Osteocyte (in vitro differentiated cells): ENCODE data around the gene SETD7. TPM values are rescaled to one million over a fixed set of nuclear protein-coding genes. Genes with fewer than 3 reads are reported as not detected.
A peak's percentile ranks its signal among the peaks of the same experiment; 100 is the strongest.
"Not testable (repeated sequence)": the region's sequence is repeated elsewhere in the genome, so short reads cannot be mapped to it uniquely, and the experiment has no call there.

Experiments used
- DNase-seq: peaks from one replicate; pipeline ENCODE4 v3.0.0; 2021; ENCODE audit warnings: mixed read lengths; ENCODE audit not compliant: unreplicated experiment; ENCODE audit errors: extremely low spot score
- H3K27ac Mint-ChIP-seq: one replicate; pipeline ENCODE4 v1.8.0; 2021; ENCODE audit warnings: mild to moderate bottlenecking, mixed read lengths; ENCODE audit not compliant: unreplicated experiment
- H3K27me3 Mint-ChIP-seq: one replicate; pipeline ENCODE4 v1.8.0; 2021; ENCODE audit warnings: mixed read lengths; ENCODE audit not compliant: unreplicated experiment
- H3K36me3 Mint-ChIP-seq: one replicate; pipeline ENCODE4 v1.8.0; 2021; ENCODE audit warnings: mixed read lengths; ENCODE audit not compliant: unreplicated experiment
- H3K4me1 Mint-ChIP-seq: one replicate; pipeline ENCODE4 v1.8.0; 2021; ENCODE audit warnings: mixed read lengths; ENCODE audit not compliant: unreplicated experiment
- H3K4me3 Mint-ChIP-seq: one replicate; pipeline ENCODE4 v1.8.0; 2021; ENCODE audit warnings: mild to moderate bottlenecking, moderate library complexity, mixed read lengths; ENCODE audit not compliant: unreplicated experiment
- H3K9me3 Mint-ChIP-seq: one replicate; pipeline ENCODE4 v1.8.0; 2021; ENCODE audit warnings: mixed read lengths; ENCODE audit not compliant: unreplicated experiment
- total RNA-seq: library from RNA; stranded (reverse); gene quantifications from 2 replicates; pipeline ENCODE4 v1.2.1, GENCODE V29; 2021
- TF ChIP-seq, protein P1 (sequence below): fragments of 200-600 bp; sonication (generic); IDR thresholded peaks from 2 replicates; pipeline ENCODE4 v1.5.0; 2021; ENCODE audit warnings: antibody characterized with exemption, mild to moderate bottlenecking, moderate library complexity

SETD7 gene
- total RNA-seq, 1 donor from 2014 or later = 44.2 TPM

DNA sequence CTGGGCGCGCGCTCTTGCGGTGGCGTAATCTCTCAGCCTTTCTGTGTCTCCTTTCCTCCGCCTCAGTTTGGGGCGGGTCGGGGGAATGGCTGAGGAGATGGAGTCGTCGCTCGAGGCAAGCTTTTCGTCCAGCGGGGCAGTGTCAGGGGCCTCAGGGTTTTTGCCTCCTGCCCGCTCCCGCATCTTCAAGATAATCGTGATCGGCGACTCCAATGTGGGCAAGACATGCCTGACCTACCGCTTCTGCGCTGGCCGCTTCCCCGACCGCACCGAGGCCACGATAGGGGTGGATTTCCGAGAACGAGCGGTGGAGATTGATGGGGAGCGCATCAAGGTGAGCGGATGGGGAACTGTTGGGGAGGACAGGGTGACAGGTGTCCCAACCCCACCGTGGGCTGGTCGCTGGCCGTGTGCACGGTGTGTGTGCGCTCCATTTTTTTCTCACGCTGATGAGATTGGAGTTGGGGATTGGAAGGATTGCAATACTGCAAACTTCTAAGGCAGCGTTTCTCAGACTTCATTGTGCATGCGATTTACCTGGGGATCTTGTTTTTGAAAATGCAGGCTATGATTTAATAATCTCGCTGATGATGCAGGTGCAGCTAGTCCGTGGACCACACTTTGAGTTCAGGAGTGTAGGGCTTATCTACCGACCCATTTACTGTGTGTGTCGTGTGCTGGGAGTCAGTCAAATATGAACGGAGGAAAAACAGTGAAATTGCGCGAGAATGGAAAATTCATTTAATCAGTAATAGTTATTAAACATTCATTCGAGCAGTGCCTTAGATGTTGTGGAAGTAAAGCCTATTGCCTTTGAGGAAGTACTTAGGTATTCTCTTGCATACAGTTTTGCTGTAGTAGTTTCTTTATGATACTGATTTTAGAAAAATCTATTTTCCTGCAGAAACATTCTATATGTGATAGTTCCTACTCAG lies 101.6 kb downstream of the SETD7 start, which contains the start of gene RAB33B:
Gene RAB33B (plus strand): TSS at position 11 of the 935 bp plus-strand sequence. CDS start 75 bp downstream, at position 86.
- no peaks in the 10 kb centered on the region for H3K27me3 Mint-ChIP-seq
- peaks cover 61% of the 10 kb centered on the region for H3K4me1 Mint-ChIP-seq
- DNase-seq = no peak
- TF ChIP-seq, protein P1, sequence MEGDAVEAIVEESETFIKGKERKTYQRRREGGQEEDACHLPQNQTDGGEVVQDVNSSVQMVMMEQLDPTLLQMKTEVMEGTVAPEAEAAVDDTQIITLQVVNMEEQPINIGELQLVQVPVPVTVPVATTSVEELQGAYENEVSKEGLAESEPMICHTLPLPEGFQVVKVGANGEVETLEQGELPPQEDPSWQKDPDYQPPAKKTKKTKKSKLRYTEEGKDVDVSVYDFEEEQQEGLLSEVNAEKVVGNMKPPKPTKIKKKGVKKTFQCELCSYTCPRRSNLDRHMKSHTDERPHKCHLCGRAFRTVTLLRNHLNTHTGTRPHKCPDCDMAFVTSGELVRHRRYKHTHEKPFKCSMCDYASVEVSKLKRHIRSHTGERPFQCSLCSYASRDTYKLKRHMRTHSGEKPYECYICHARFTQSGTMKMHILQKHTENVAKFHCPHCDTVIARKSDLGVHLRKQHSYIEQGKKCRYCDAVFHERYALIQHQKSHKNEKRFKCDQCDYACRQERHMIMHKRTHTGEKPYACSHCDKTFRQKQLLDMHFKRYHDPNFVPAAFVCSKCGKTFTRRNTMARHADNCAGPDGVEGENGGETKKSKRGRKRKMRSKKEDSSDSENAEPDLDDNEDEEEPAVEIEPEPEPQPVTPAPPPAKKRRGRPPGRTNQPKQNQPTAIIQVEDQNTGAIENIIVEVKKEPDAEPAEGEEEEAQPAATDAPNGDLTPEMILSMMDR = no peak
- peak within 1 kb of the TSS; percentile 92 for H3K4me3 Mint-ChIP-seq
- peaks cover 3% of the 10 kb centered on the region for H3K36me3 Mint-ChIP-seq
- H3K27ac Mint-ChIP-seq = peak within 1 kb of the TSS; percentile 99
- no peaks in the 10 kb centered on the region for H3K9me3 Mint-ChIP-seq

DNA sequence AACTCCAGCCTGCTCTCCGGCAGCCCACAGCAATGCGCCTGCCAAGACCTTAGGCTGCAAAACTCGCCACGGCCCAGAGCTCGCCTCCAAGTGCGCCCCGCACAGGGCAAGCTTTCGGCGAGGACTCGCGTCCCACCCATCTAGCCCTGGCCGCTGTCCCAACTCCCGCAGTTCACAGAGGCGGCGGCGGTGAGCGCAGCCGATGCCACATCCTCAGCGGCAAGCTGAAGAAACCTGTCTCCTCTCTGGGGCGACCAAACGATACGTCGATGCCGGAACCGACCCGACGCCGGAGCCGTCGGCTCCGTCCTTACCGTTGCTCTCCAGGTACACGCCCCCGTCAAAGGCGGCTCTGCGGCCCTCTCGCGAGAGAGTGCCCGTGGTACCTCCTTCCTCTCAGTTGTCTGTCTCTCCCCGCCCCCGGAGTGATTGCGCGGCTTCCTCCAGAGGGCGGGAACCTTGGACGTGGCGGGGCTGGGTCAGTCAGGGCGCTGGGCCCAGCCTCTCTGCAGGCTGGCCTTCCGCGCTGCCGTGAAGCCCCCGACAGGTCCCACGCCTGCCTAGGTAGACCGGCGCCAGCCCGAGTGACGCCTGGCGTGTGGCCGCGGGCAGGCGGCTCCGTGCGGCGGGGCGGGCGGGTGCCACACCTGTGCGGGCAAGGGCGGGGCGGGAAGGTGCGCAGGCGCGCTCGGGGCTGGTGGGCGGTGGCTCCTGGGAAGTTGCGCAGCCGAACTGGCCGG lies 102.5 kb downstream of the SETD7 start:
- Mint-ChIP-seq H3K4me3 (peak overlapping the region; percentile 92), H3K9me3 (no peaks in the 10 kb centered on the region), H3K36me3 (peaks cover 3% of the 10 kb centered on the region), H3K27me3 (no peaks in the 10 kb centered on the region), H3K4me1 (peaks cover 52% of the 10 kb centered on the region), H3K27ac (peak overlapping the region; percentile 99)
- DNase-seq = peak; percentile 99
- TF ChIP-seq, protein P1 = no peak

- Mint-ChIP-seq H3K4me1 (peaks cover 47% of the 10 kb centered on the region), H3K36me3 (peaks cover 3% of the 10 kb centered on the region), H3K9me3 (no peaks in the 10 kb centered on the region), H3K4me3 (peak overlapping the region; percentile 92), H3K27ac (peak overlapping the region; percentile 99), H3K27me3 (no peaks in the 10 kb centered on the region)
- DNase-seq = no peak
- TF ChIP-seq, protein P1 = peak; percentile 52
Measured at GRCh38 chr4:139453041-139453370, 103.0 kb downstream of the SETD7 start.

DNA sequence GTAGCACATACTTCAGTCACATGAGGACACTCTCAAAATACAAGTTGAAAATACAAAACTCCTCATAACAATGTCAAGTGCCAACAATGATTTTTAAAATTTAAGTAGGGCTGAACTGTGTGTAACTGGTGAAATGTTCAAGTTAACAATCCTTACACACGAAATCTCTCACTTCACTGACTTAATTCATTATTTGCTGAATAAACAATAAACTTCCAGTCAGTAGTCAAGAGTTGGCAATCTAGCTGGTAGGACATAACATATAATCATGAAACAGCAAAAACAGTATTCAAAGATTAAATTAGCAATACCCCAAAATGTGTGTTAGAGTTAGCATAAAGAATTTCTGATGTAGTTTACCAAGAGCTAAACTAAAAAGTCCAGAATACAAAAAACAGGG lies 104.0 kb downstream of the SETD7 start:
- peaks cover 3% of the 10 kb centered on the region for H3K36me3 Mint-ChIP-seq
- H3K27me3 Mint-ChIP-seq = no peaks in the 10 kb centered on the region
- TF ChIP-seq, protein P1 = no peak
- peak overlapping the region; percentile 99 for H3K27ac Mint-ChIP-seq
- H3K9me3 Mint-ChIP-seq = no peaks in the 10 kb centered on the region
- no peak for DNase-seq
- peaks cover 37% of the 10 kb centered on the region for H3K4me1 Mint-ChIP-seq
- H3K4me3 Mint-ChIP-seq = peak overlapping the region; percentile 92

DNA sequence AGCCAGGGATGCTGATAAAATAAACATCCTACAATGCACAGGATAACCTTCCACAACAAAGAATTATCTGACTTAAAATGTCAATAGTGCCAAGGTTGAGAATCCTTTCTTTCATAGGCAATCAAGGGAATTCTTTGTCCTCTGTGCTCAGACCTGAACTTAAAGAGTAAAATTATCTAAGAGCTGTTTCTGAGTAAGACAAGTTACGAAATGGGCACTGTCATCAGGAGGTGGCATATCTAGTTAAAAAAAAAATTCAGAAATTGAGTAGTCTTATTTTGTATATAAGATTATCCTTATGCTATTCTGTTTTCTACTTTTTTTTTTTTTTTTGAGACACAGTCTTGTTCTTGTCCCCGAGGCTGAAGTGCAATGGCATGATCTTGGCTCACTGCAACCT lies 105.4 kb downstream of the SETD7 start:
- no peak overlapping the region for H3K27ac Mint-ChIP-seq
- no peaks in the 10 kb centered on the region for H3K27me3 Mint-ChIP-seq
- peaks cover 23% of the 10 kb centered on the region for H3K4me1 Mint-ChIP-seq
- no peak overlapping the region for H3K4me3 Mint-ChIP-seq
- peaks cover 7% of the 10 kb centered on the region for H3K36me3 Mint-ChIP-seq
- no peaks in the 10 kb centered on the region for H3K9me3 Mint-ChIP-seq
- DNase-seq = no peak
- TF ChIP-seq, protein P1 = no peak

DNA sequence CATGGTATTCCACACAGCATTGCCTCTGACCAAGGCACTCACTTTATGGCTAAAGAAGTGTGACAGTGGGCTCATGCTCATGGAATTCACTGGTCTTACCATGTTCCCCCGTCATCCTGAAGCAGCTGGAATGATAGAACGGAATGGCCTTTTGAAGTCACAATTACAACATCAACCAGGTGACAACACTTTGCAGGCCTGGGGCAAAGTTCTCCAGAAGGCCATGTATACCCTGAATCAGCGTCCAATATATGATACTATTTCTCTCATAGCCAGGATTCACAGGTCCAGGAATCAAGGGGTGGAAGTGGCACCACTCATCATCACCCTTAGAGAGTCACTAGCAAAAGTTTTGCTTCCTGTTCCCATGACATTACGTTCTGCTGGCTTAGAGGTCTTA lies 108.9 kb downstream of the SETD7 start:
- H3K4me1 Mint-ChIP-seq, DNase-seq, H3K27me3 Mint-ChIP-seq, H3K9me3 Mint-ChIP-seq, H3K4me3 Mint-ChIP-seq, H3K27ac Mint-ChIP-seq: not testable (repeated sequence)
- H3K36me3 Mint-ChIP-seq = peaks cover 11% of the 10 kb centered on the region
